GM12874 (cell line): ENCODE data around the gene BMAL1.

Source experiments
- CTCF ChIP-seq: IDR thresholded peaks from 2 replicates; pipeline ENCODE4 v1.5.1; 2011; ENCODE audit warnings: low read depth, mild to moderate bottlenecking, control low read depth, low read length, moderate library complexity; ENCODE audit not compliant: insufficient read depth

The BMAL1 gene

GRCh38 chr11:13375798-13376197 is 98.2 kb downstream of the BMAL1 start:
- no peak for TF ChIP-seq CTCF

- TF ChIP-seq CTCF: no peak
These were observed 98.8 kb downstream of the BMAL1 start for GRCh38 chr11:13376402-13376801.

GRCh38 chr11:13376838-13377237 is 99.2 kb downstream of the BMAL1 start:
- TF ChIP-seq CTCF: no peak

- no peak for TF ChIP-seq CTCF
These were observed 100.7 kb downstream of the BMAL1 start for GRCh38 chr11:13378316-13378715.

GRCh38 chr11:13380731-13381130 is 103.1 kb downstream of the BMAL1 start:
- no peak for TF ChIP-seq CTCF

GRCh38 chr11:13382751-13383150 is 105.2 kb downstream of the BMAL1 start:
- TF ChIP-seq CTCF: no peak

GRCh38 chr11:13384908-13385640 is 107.5 kb downstream of the BMAL1 start:
- peak; percentile 45; the same call in 1 of the 2 replicates for TF ChIP-seq CTCF
